NCI-H2171 (cell line): ENCODE results near the gene LRRC8D.
"Not testable (repeated sequence)": the region's sequence is repeated elsewhere in the genome, so short reads cannot be mapped to it uniquely, and the experiment has no call there.

ENCODE experiments used
- DNase-seq: peaks from one replicate; lab custom pipeline; 2025; lab: John Stamatoyannopoulos, UW

Gene LRRC8D

GRCh38 chr1:89913353-89914095, 92.7 kb downstream of the LRRC8D start:
- no peak for DNase-seq

DNA sequence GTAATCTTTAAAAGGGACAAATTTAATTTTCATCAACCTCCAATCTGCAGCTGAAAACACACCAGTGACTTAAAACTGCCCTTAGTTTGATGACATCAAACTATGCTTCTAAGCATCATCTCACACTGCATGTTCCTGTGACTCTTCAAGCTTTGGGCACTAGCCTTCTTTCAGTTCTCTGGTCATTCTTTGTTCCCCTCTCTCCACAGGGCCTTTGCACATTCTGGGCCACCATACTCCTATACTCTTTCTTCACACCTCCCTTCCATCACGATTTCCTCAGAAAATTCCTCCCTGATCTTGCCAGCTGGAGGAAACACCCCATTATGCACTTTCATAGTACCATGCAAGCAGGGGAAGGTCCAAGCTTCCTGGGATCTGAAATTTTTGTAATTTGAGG, 96.5 kb downstream of the LRRC8D start:
- no peak for DNase-seq

GRCh38 chr1:89918127-89918793, 97.4 kb downstream of the LRRC8D start:
- no peak for DNase-seq

GRCh38 chr1:89918794-89919155, 97.9 kb downstream of the LRRC8D start:
- DNase-seq, result no peak

DNA sequence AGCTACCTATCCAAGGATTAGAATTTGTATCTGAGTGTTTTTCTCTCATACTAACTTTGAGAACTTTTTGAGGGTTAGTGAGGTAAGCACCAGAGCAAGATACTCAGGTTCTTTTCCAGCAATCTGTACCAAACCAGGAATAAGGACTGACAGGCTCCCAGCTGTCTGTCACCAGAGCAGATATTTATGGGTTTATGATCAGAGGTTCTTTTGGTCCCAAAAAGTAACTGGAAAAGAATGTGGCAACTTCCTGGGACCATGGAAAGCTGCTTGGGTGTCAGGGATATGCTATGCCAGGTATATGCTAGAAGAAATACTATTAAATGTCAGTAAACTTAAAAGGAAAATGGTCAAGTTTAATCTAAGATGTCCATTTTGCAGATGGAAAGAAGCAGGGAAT, 98.3 kb downstream of the LRRC8D start:
- DNase-seq, result no peak

DNA sequence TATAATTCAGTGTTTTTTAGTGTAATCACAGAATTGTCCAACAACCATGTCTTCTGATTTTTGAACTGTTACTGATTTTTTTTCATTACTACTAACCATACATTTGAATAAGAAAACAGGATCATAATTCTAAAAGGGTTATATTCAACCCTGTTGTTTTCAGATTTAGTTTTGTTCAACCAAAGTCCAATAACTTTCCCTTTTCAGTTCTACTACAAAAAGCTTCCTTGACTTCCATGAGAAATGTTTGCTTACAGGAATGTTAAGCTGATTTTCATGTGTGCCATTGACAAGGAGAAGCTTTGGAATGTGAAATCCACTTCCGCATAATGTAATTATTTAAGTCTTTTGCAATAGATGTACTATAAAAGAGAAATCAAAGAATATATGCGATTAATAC, 102.1 kb downstream of the LRRC8D start:
- DNase-seq, result no peak

DNA sequence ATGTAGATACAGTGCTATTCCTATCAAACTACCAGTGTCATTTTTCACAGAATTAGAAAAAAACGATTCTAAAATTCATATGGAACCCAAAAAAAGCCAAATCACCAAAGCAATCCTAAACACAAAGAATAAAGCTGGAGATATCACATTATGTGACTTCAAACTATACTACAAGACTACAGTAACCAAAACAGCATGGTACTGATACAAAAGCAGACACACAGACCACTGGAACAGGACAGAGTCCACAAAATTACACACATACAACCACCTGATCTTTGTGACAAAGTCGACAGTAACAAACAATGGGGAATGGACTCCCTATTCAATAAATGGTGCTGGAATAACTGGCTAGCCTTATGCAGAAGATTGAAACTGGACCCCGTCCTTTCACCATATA, 102.7 kb downstream of the LRRC8D start:
- DNase-seq, result no peak

GRCh38 chr1:89924075-89924474, 103.2 kb downstream of the LRRC8D start:
- DNase-seq, result not testable (repeated sequence)

GRCh38 chr1:89927049-89927448, 106.2 kb downstream of the LRRC8D start:
- no peak for DNase-seq

- DNase-seq, result no peak
These were observed 106.6 kb downstream of the LRRC8D start for GRCh38 chr1:89927478-89927877.

GRCh38 chr1:89928506-89928905, 107.7 kb downstream of the LRRC8D start:
- no peak for DNase-seq

DNA sequence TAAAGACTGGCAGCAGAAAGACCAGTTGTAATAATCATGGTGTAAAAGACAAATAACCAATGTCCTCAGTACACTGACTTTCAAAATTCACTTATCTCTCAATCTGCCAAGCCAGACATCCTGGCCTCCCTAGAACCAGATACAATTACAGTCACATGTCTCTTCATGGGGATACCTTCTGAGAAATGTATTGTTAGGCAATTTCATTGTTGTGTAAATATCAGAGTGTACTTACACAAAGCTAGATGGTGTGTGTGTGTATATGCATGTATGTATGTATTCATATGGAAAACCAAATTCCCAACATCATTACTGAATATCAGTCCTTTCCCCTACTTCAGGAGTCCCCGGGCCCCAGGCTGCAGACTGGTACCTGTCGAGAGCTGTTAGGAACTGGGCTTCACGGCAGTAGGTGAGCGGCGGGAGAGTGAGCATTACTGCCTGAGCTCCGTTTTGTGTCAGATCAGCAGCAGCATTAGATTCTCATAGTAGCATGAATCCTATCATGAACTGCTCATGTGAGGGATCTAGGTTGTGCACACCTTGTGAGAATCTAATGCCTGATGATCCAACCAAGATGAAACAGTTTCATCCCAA, 108.7 kb downstream of the LRRC8D start:
- no peak for DNase-seq

- no peak for DNase-seq
These were observed 109.7 kb downstream of the LRRC8D start for GRCh38 chr1:89930579-89930978.

DNA sequence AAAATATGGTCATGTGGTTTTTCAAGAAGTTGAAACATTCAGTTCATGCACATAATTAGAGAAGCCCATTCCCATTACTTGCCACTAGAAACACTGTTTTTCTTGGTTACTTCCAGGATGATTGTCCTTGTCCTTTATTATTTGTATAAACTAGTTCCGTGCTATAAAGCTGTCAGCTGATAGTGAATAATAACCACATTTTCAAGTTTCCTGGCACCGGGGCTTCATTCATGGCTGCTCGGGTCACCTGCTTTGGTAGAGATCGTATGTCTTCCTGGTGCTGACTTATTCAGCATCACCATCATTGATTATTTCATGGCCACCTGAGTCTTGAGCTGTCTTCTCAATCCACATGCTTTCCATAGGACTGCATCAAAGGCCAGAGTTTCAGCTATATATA, 111.1 kb downstream of the LRRC8D start:
- DNase-seq, result no peak

GRCh38 chr1:89932598-89933364, 111.9 kb downstream of the LRRC8D start:
- no peak for DNase-seq

DNA sequence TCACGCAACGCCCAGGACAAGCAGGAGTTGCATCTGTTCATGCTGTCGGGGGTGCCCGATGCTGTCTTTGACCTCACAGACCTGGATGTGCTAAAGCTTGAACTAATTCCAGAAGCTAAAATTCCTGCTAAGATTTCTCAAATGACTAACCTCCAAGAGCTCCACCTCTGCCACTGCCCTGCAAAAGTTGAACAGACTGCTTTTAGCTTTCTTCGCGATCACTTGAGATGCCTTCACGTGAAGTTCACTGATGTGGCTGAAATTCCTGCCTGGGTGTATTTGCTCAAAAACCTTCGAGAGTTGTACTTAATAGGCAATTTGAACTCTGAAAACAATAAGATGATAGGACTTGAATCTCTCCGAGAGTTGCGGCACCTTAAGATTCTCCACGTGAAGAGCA, 113.6 kb downstream of the LRRC8D start:
- no peak for DNase-seq

- no peak for DNase-seq
These were observed 114.4 kb downstream of the LRRC8D start for GRCh38 chr1:89935235-89935634.

DNA sequence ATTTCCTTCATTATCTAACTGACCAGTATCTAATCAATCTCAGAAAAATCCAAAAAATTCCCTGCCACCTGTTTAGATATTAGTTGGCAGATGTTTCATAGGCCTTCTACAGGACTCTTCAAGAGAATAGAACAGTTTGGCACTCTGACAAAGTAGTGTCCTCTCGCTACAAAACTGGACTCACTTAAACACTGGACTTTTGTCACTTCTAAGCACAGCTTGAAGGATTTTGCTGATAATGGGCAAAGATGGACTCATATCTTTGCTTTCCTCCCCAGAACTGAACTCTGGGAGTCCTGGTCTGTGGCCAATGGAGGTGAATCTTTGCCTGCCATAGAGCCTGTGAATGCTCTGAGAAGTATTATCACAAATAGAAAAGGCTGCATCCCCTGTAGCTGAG, 115.9 kb downstream of the LRRC8D start:
- DNase-seq, result no peak

- DNase-seq, result no peak
These were observed 117.6 kb downstream of the LRRC8D start for GRCh38 chr1:89938171-89939055.

DNA sequence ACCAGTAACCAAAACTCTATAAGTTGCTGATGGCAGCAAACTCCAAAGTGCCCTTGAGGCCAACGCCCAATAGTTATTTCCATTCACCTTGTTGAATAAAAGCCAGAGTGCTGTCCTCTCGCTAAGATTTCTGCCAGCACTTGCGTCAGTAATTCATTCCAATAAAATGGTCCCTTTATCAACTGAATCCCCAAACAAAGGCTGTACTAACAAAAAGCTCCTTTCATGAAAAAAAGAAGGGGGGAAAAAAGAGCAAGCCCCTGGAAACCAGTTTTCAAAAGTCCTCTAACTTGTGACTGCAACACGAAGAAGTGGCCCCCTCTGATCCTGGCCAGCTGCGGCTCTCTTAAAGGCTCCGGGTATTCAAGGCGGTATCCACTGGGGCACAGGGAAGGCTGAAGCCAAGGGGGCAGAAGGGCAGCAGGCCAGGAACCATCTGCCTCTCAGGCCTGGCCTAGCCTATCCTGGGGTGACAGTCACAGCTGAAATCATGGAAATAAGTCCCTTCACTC, 118.3 kb downstream of the LRRC8D start:
- no peak for DNase-seq

DNA sequence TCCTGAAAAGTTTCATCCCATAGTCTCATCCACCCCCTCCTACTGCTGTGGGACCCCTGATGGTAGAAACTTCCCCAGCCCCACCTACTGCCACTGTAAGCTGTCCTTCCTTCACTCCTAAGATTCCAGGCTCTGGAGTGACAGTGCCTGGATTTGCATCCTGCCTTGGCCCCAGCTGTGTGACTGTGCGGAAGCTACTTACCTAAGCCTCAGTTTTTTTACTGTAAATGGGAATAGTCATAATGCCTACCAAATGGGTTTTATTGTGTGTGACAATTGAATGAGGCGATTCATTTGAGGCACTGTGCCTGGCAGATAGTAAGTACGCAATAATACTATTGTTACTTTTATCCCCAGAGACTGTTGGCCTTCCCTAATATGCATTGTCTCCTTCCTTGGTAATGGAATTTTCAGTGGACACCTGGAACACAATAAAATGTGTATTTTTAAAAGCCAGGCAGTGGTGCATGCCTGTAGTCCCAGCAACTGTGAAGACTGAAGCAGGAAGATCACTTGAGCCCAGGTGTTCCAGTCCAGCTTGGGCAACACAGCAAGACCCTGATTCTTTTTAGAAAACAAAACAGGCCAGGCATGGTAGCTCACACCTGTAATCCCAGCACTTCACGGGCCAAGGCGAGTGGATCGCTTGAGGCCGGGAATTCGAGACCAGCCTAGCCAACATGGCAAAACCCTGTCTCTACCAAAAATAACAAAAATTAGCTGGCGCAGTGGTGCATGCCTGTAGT, 119.0 kb downstream of the LRRC8D start:
- no peak for DNase-seq
